CD14-positive monocyte (primary cell): ENCODE data around the gene EXT2. TPM values are rescaled to one million over a fixed set of nuclear protein-coding genes. Genes with fewer than 3 reads are reported as not detected.

Experiments used
- DNase-seq, 3 donors: peaks; one replicate each; pipeline ENCODE4 v3.0.0-alpha.2; 2011 to 2022
- H2AFZ ChIP-seq: 2 replicates; pipeline ENCODE4 v1.6.0; 2012; ENCODE audit warnings: mild to moderate bottlenecking, low read depth, low read length, inconsistent platforms; ENCODE audit not compliant: insufficient read depth, poor library complexity, severe bottlenecking
- H3K27ac ChIP-seq, 2 donors: 1 replicate in 1 of 2; 2 replicates in 1 of 2; pipeline ENCODE4 v1.5.1; 2012 to 2013; ENCODE audit warnings: low read length in 2 of 2, control low read depth in 1 of 2, inconsistent platforms in 1 of 2, low read depth in 1 of 2, mild to moderate bottlenecking in 1 of 2
- H3K27me3 ChIP-seq, 2 donors: one replicate each; pipeline versions ENCODE4 v1.6.0 to v1.6.1; 2011 to 2013; ENCODE audit warnings: low read length in 2 of 2; ENCODE audit not compliant: control insufficient read depth in 2 of 2, insufficient read depth in 2 of 2
- H3K36me3 ChIP-seq, 2 donors: replicated peaks in 1 of 2; 1 replicate in 1 of 2; 2 replicates in 1 of 2; pipeline versions ENCODE4 v1.5.1 to v1.6.1; 2012 to 2013; ENCODE audit warnings: low read length in 2 of 2, control low read depth in 1 of 2, inconsistent platforms in 1 of 2, mild to moderate bottlenecking in 1 of 2; ENCODE audit not compliant: insufficient read depth in 2 of 2, control insufficient read depth in 1 of 2
- H3K4me1 ChIP-seq, 2 donors: 1 replicate in 1 of 2; 2 replicates in 1 of 2; pipeline versions ENCODE4 v1.5.1 to v1.6.1; 2012 to 2013; ENCODE audit warnings: low read length in 2 of 2, control low read depth in 1 of 2, inconsistent platforms in 1 of 2, mild to moderate bottlenecking in 1 of 2, moderate library complexity in 1 of 2; ENCODE audit not compliant: insufficient read depth in 2 of 2, control insufficient read depth in 1 of 2
- H3K4me2 ChIP-seq: replicated peaks from 2 replicates; pipeline ENCODE3; 2012; ENCODE audit warnings: low read length, moderate library complexity, mild to moderate bottlenecking; ENCODE audit not compliant: poor library complexity, severe bottlenecking; ENCODE audit errors: extremely low read depth
- H3K4me3 ChIP-seq, 3 experiments: fragments of 200-600 bp in 1 of 3; sonication (generic) in 1 of 3; replicated peaks in 1 of 3; 1 replicate in 2 of 3; 2 replicates in 1 of 3; pipeline ENCODE4 v1.5.1; 2011 to 2013; ENCODE audit warnings: low read length in 3 of 3, mild to moderate bottlenecking in 3 of 3, control low read depth in 2 of 3, low read depth in 2 of 3, inconsistent platforms in 1 of 3, moderate library complexity in 1 of 3
- H3K79me2 ChIP-seq: 2 replicates; pipeline ENCODE4 v1.6.0; 2012; ENCODE audit warnings: mild to moderate bottlenecking, control low read depth, inconsistent platforms, low read length, moderate library complexity; ENCODE audit not compliant: insufficient read depth
- H3K9ac ChIP-seq: 2 replicates; pipeline ENCODE4 v1.6.0; 2017; ENCODE audit warnings: low read length, mild to moderate bottlenecking; ENCODE audit not compliant: insufficient read depth, poor library complexity, severe bottlenecking
- H3K9me3 ChIP-seq, 2 donors: replicated peaks in 1 of 2; 1 replicate in 1 of 2; 2 replicates in 1 of 2; pipeline versions ENCODE4 v1.5.1 to v1.6.1; 2012 to 2013; ENCODE audit warnings: low read length in 2 of 2, control low read depth in 1 of 2; ENCODE audit not compliant: control insufficient read depth in 1 of 2, insufficient read depth in 1 of 2
- H4K20me1 ChIP-seq: 2 replicates; pipeline ENCODE4 v1.6.0; 2012; ENCODE audit warnings: mild to moderate bottlenecking, low read length, control low read depth, moderate library complexity; ENCODE audit not compliant: insufficient read depth
- H3K27ac Mint-ChIP-seq, 7 donors: one replicate each; pipeline ENCODE4 v1.8.0; 2020; ENCODE audit warnings: mild to moderate bottlenecking in 7 of 7, mixed read lengths in 7 of 7, moderate library complexity in 6 of 7, inconsistent platforms in 2 of 7
- H3K27me3 Mint-ChIP-seq, 3 donors: one replicate each; pipeline ENCODE4 v1.8.0; 2021 to 2022; ENCODE audit warnings: low read depth in 3 of 3, mild to moderate bottlenecking in 3 of 3, mixed read lengths in 3 of 3, moderate library complexity in 3 of 3, inconsistent platforms in 1 of 3
- H3K36me3 Mint-ChIP-seq, 2 donors: one replicate each; pipeline ENCODE4 v1.8.0; 2020; ENCODE audit warnings: mixed read lengths in 2 of 2, inconsistent platforms in 1 of 2, mild to moderate bottlenecking in 1 of 2
- H3K4me1 Mint-ChIP-seq: one replicate; pipeline ENCODE4 v1.8.0; 2020; ENCODE audit warnings: mild to moderate bottlenecking, mixed read lengths
- H3K4me3 Mint-ChIP-seq, 2 donors: one replicate each; pipeline ENCODE4 v1.8.0; 2020; ENCODE audit warnings: mild to moderate bottlenecking in 2 of 2, mixed read lengths in 2 of 2, moderate library complexity in 1 of 2
- H3K9me3 Mint-ChIP-seq, 7 donors: one replicate each; pipeline ENCODE4 v1.8.0; 2020 to 2022; ENCODE audit warnings: mixed read lengths in 7 of 7, mild to moderate bottlenecking in 6 of 7, moderate library complexity in 6 of 7, inconsistent platforms in 2 of 7
- CTCF ChIP-seq: fragments of 200-600 bp; IDR thresholded peaks from one replicate; pipeline ENCODE4 v1.8.0; 2022; ENCODE audit warnings: antibody characterized with exemption, mild to moderate bottlenecking
- WGBS: methylation state at CpG from one replicate; pipeline ENCODE4 v1.1.5; 2013; ENCODE audit warnings: missing lambda C conversion rate; ENCODE audit not compliant: insufficient coverage; 5-methylcytosine and 5-hydroxymethylcytosine counted together
- intact Hi-C, 2 donors: fragments of 100-400 bp; cut with micrococcal nuclease; formaldehyde crosslinking; loops; one replicate each; pipeline versions ENCODE4 v1.15.0 to v1.15.1; 2023
- polyA plus RNA-seq, 3 donors: library from polyadenylated mRNA; depleted of rRNA in 1 of 3; unstranded in 2 of 3; stranded (reverse) in 1 of 3; fragments of 300-500 nt in 2 of 3; fragments of >200 nt in 1 of 3; fragmentation: Illumina TruSeq in 2 of 3; gene quantifications; 1 replicate in 2 of 3; 2 replicates in 1 of 3; pipeline ENCODE4 v1.2.3, GENCODE V29; 2012 to 2021

The EXT2 gene
- polyA plus RNA-seq, 3 donors, result 17.2 to 41.1 (median 34.2) TPM

DNA sequence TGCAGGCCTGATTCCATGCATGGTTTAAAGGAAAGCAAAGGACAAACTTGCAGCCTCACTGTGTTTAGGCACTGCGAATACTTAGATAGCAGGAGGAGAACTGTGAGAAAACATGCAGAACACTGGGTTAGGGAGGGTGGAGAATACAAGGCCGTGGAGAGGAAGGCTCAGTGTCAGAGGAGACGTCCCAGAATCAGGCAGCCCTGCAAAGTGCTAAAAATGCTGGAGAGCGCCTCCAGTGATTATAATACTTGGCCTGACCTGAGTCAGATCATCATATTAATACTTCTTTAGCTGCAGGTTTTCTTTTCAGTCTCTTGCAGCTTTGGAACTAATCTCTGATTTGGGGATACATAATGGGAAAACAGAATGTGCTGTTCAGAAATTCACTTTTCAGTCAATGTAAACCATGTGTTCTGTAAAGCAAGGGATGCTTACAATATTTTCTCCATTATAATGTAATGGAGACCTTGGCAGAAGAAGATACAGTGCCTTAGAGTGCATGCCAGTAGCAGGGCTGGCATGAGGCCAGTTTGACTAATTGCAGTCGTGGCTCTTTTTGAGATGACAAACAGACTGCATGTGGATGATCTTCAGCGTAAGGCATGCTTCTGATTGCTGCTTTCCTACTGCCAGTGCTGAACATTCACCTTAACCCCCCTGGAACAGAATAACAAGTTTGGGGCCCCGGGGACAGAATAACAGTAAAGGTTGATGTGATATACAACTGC, 16.8 kb downstream of the EXT2 start:
- intact Hi-C loops, result no loop called here
- H3K27me3 Mint-ChIP-seq, result peaks cover 0 to 1% (median 0%) of the 10 kb centered on the region in 3 donors
- Histone ChIP-seq H3K9me3 (no peaks in the 10 kb centered on the region), H3K9ac (no peak overlapping the region), H3K36me3 (peaks cover 40 to 80% of the 10 kb centered on the region in 2 donors), H3K4me3 (no peak overlapping the region), H2AFZ (no peak overlapping the region), H3K27ac (no peak overlapping the region), H3K79me2 (no peaks in the 10 kb centered on the region), H3K4me2 (no peak overlapping the region), H3K4me1 (peaks cover 4 to 8% of the 10 kb centered on the region in 2 donors), H4K20me1 (no peaks in the 10 kb centered on the region), H3K27me3 (no peaks in the 10 kb centered on the region)
- no peak for TF ChIP-seq CTCF
- no peak overlapping the region for H3K27ac Mint-ChIP-seq
- DNase-seq, result no peak
- 100% methylated on average over 1 of the region's 7 CpGs for WGBS
- peaks cover 66 to 75% of the 10 kb centered on the region in 2 donors for H3K36me3 Mint-ChIP-seq
- H3K4me3 Mint-ChIP-seq, result no peak overlapping the region
- no peaks in the 10 kb centered on the region for H3K9me3 Mint-ChIP-seq
- peaks cover 13% of the 10 kb centered on the region for H3K4me1 Mint-ChIP-seq

DNA sequence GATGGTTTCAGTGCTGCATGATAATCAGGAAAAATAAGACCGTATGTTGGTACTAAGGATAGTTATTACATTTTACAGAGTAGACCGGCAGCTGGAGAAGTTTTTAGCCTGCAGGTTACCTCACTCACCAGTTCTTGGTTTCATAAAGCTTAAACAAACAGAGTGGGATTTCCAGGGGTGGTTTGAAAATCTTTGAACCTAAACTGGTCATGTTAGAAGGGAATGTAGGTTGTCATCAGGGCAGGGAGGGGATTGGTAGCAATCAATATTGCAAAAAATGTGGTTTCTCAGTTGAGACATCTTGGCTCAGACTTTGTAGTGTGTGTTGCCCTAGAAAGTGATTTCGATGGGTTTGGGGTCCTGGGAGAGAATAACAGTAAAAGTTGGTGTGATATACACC, 17.5 kb downstream of the EXT2 start:
- no peak overlapping the region for H3K4me2 ChIP-seq
- H3K4me3 Mint-ChIP-seq, result no peak overlapping the region

More for the DNA sequence above, 17.5 kb downstream of the EXT2 start:
- no peak for TF ChIP-seq CTCF
- H3K9me3 ChIP-seq, result no peaks in the 10 kb centered on the region
- peaks cover 38 to 83% of the 10 kb centered on the region in 2 donors for H3K36me3 ChIP-seq
- no peak overlapping the region for H3K4me3 ChIP-seq
- H3K27me3 ChIP-seq, result no peaks in the 10 kb centered on the region
- intact Hi-C loops, result no loop called here
- H3K4me1 Mint-ChIP-seq, result peaks cover 13% of the 10 kb centered on the region
- DNase-seq, result no peak
- no peak overlapping the region for H3K27ac Mint-ChIP-seq
- H3K27ac ChIP-seq, result no peak overlapping the region
- no peak overlapping the region for H3K9ac ChIP-seq
- peaks cover 61 to 70% of the 10 kb centered on the region in 2 donors for H3K36me3 Mint-ChIP-seq
- no peaks in the 10 kb centered on the region for H4K20me1 ChIP-seq
- H3K79me2 ChIP-seq, result no peaks in the 10 kb centered on the region
- H3K9me3 Mint-ChIP-seq, result no peaks in the 10 kb centered on the region
- no CpG with 5 or more reads among the region's 3 CpGs for WGBS
- peaks cover 4 to 8% of the 10 kb centered on the region in 2 donors for H3K4me1 ChIP-seq
- no peaks in the 10 kb centered on the region for H3K27me3 Mint-ChIP-seq
- no peak overlapping the region for H2AFZ ChIP-seq
